Measurements from ENCODE around the gene CD34.

Gene CD34

GRCh38 chr1:207873055-207873890 lies 37.7 kb downstream of the CD34 start:
- peak in 1 of 2 donors; percentile 45 for DNase-seq (ENCODE audit: low read depth in 2 of 2)

GRCh38 chr1:207872621-207873020 lies 38.3 kb downstream of the CD34 start:
- DNase-seq (ENCODE audit: low read depth in 2 of 2), result no peak

DNA sequence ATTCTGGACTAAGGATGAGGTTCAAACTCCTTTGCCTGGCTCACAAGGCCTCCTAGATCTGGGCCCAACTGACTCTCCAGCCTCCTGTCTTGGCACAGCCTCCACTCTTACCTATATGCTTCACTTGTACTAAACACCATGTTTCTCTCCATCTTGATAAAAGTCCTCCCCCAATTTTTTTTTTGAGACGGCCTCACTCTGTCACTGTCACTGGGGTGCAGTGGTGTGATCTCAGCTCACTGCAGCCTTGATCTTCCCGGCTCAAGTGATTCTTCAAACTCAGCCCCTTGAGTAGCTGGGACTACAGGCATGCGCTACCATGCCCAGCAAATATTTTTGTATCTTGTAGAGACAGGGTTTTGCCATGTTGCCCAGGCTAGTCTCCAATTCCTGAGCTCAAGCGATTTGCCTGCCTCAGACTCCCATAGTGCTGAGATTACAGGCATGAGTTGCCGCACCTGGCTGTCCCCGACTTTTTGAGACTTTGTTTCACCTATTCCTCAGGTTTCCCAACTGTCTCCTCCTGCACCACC lies 39.7 kb downstream of the CD34 start:
- DNase-seq (ENCODE audit: low read depth in 2 of 2), result no peak

GRCh38 chr1:207870306-207871031 lies 40.5 kb downstream of the CD34 start:
- DNase-seq (ENCODE audit: low read depth in 2 of 2), result no peak

GRCh38 chr1:207869859-207870258 lies 41.1 kb downstream of the CD34 start:
- DNase-seq (ENCODE audit: low read depth in 2 of 2), result no peak

GRCh38 chr1:207868774-207869721 lies 41.9 kb downstream of the CD34 start:
- DNase-seq (ENCODE audit: low read depth in 2 of 2), result peak; percentile 49 to 57

GRCh38 chr1:207868251-207868773 lies 42.6 kb downstream of the CD34 start:
- DNase-seq (ENCODE audit: low read depth in 2 of 2), result no peak

GRCh38 chr1:207867136-207868109 lies 43.5 kb downstream of the CD34 start:
- DNase-seq (ENCODE audit: low read depth in 2 of 2), result no peak

GRCh38 chr1:207866471-207867135 lies 44.3 kb downstream of the CD34 start:
- no peak for DNase-seq (ENCODE audit: low read depth in 2 of 2)

DNA sequence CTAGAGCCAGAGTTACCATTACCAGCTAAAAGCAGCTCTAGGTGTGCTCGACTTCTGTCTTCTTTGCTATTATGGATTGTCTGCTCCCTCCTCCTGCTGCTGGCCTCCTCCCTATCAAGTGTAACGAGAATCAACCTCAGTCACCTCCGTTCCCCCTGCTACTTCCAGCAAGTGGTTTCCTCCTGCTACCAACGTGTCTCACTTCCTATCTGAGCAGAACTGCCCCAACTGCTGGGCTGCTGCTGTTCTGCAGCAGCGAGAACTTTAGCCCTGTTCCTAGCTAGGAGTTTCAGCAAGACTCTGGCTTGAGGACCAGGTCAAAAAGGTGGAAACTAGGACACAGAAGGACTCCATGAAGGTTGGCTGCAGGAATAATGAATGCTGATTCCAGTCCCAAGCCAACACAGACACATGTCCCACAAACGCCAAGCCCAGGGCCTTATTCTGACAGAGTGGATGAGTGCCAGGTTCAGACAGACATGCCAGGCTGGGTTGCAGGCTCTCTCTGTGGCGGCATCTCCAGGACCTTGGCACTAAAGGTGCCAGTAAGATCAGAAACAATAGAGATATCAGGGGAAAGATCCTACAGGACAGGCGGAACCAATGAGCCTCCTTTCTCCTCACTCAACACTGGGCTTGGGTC lies 46.9 kb downstream of the CD34 start:
- DNase-seq (ENCODE audit: low read depth in 2 of 2), result no peak

DNA sequence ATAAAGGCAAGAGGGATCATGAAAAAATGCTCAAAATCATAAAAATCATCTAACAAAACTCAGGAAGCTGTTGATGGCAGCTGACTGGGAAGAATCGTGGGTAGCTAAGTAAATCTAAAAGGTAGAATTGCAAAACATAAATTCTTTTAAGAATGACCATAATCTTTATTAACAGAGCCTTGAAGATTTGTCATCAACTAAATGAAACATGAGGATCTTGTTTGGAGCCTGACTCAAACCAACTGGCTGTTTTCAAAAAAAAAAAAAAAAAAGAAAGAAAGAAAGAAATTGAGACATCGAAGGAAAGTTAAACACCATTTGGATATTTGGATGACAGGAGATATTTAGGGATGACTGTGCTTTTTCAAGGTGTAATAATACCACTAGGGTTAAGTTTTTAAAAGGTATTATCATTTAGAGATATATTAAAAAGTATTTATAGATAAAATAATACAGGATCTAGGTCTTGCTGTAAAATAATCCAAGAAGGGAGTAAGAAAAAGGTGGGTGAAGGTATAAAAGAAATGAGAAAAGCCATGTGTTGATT lies 48.6 kb downstream of the CD34 start:
- no peak for DNase-seq (ENCODE audit: low read depth in 2 of 2)

GRCh38 chr1:207861442-207862177 lies 49.3 kb downstream of the CD34 start:
- DNase-seq (ENCODE audit: low read depth in 2 of 2), result no peak

GRCh38 chr1:207860531-207860930 lies 50.4 kb downstream of the CD34 start:
- no peak for DNase-seq (ENCODE audit: low read depth in 2 of 2)

- DNase-seq (ENCODE audit: low read depth in 2 of 2), result no peak
Observed at GRCh38 chr1:207858806-207859205, 52.1 kb downstream of the CD34 start.

- no peak for DNase-seq (ENCODE audit: low read depth in 2 of 2)
Observed at GRCh38 chr1:207858281-207858680, 52.6 kb downstream of the CD34 start.

- no peak for DNase-seq (ENCODE audit: low read depth in 2 of 2)
Observed at GRCh38 chr1:207857447-207857846, 53.5 kb downstream of the CD34 start.

DNA sequence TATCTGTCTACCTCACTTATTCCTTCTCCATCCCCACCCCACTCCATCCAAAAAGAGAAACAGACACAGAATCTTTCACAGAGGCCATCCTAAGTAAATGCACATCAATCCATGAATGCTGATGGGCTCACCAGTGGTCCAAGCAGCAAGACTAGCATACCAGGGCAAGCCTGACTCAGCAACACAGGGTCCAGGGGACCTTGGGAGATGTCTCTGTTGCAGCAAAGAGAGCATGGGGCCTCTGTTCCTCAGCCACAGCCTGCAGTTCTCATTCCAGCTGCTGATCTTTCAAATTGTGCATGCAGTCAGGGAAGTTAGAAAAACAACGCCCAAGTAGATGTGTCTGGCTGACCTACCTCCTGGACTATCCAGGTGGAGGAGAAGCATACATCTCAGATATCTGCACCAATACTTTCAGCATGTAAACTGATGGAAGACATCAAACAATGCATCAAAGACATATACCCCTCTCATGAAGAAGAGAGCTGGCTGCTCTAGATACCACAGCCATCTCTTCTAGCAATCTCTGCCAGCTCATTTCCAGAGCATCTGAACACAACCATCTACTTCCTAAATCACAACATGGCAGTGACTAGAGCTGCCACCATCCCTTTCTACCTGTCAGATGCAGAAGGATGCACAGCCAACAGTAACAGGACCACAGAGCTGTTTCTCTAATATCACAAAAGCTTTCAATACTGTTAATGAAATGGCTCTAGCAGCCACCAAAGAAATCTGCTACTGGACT lies 54.5 kb downstream of the CD34 start:
- DNase-seq (ENCODE audit: low read depth in 2 of 2), result no peak
